Liver (tissue), 9 donors: ENCODE measurements around the gene DISC1. TPM values are rescaled to one million over a fixed set of nuclear protein-coding genes. Genes with fewer than 3 reads are reported as not detected.

Experiments
- DNase-seq: peaks from one replicate; pipeline ENCODE4 v3.0.0-alpha.2; 2017; ENCODE audit warnings: low spot score
- H3K27ac ChIP-seq, 2 donors: one replicate each; pipeline ENCODE4 v1.7.0; 2013; ENCODE audit warnings: inconsistent platforms in 2 of 2, low read length in 2 of 2, control low read depth in 1 of 2, low read depth in 1 of 2, mild to moderate bottlenecking in 1 of 2
- H3K27me3 ChIP-seq, 4 donors: one replicate each; pipeline versions ENCODE4 v1.6.1 to v1.7.0; 2013; ENCODE audit warnings: low read length in 3 of 4, inconsistent platforms in 1 of 4, mild to moderate bottlenecking in 1 of 4, moderate library complexity in 1 of 4; ENCODE audit not compliant: control insufficient read depth in 4 of 4, insufficient read depth in 4 of 4
- H3K36me3 ChIP-seq, 4 donors: one replicate each; pipeline versions ENCODE4 v1.6.1 to v1.7.0; 2013; ENCODE audit warnings: low read length in 3 of 4, mild to moderate bottlenecking in 3 of 4, low read depth in 1 of 4, moderate library complexity in 1 of 4; ENCODE audit not compliant: control insufficient read depth in 4 of 4, insufficient read depth in 3 of 4
- H3K4me1 ChIP-seq, 4 donors: one replicate each; pipeline versions ENCODE4 v1.6.1 to v1.7.0; 2013; ENCODE audit warnings: low read length in 3 of 4, mild to moderate bottlenecking in 3 of 4, moderate library complexity in 1 of 4; ENCODE audit not compliant: control insufficient read depth in 4 of 4, insufficient read depth in 4 of 4
- H3K4me3 ChIP-seq, 3 donors: one replicate each; pipeline versions ENCODE4 v1.6.1 to v1.7.0; 2013; ENCODE audit warnings: low read length in 3 of 3, control low read depth in 1 of 3, low read depth in 1 of 3, mild to moderate bottlenecking in 1 of 3
- H3K9ac ChIP-seq, 2 donors: one replicate each; pipeline ENCODE4 v1.7.0; 2013; ENCODE audit warnings: low read length in 2 of 2, mild to moderate bottlenecking in 2 of 2, moderate library complexity in 2 of 2, control low read depth in 1 of 2, low read depth in 1 of 2
- H3K9me3 ChIP-seq, 4 donors: one replicate each; pipeline versions ENCODE4 v1.6.1 to v1.7.0; 2013; ENCODE audit warnings: low read length in 3 of 4; ENCODE audit not compliant: control insufficient read depth in 4 of 4
- EGR1 ChIP-seq, 2 donors: IDR thresholded peaks; 2 replicates each; pipeline ENCODE4 v1.6.1; 2016 to 2018; ENCODE audit warnings: antibody characterized with exemption in 2 of 2, low read depth in 2 of 2
- FOXA1 ChIP-seq: IDR thresholded peaks from 2 replicates; pipeline ENCODE4 v1.6.1; 2016; ENCODE audit warnings: antibody characterized with exemption
- FOXA2 ChIP-seq: IDR thresholded peaks from 2 replicates; pipeline ENCODE4 v1.6.1; 2016; ENCODE audit warnings: antibody characterized with exemption
- GABPA ChIP-seq, 2 donors: IDR thresholded peaks in 1 of 2; conservative IDR thresholded peaks in 1 of 2; 2 replicates each; pipeline ENCODE4 v1.6.1; 2016; ENCODE audit warnings: antibody characterized with exemption in 2 of 2, mild to moderate bottlenecking in 1 of 2, moderate library complexity in 1 of 2
- HNF4A ChIP-seq, 2 donors: conservative IDR thresholded peaks; 2 replicates each; pipeline ENCODE4 v1.6.1; 2016; ENCODE audit warnings: antibody characterized with exemption in 2 of 2, mild to moderate bottlenecking in 2 of 2
- HNF4G ChIP-seq: IDR thresholded peaks from 2 replicates; pipeline ENCODE4 v1.6.1; 2016; ENCODE audit warnings: antibody characterized with exemption
- JUND ChIP-seq, 2 donors: IDR thresholded peaks; 2 replicates each; pipeline ENCODE4 v1.6.1; 2016; ENCODE audit warnings: antibody characterized with exemption in 2 of 2
- NR2F2 ChIP-seq: IDR thresholded peaks from 2 replicates; pipeline ENCODE4 v1.6.1; 2016; ENCODE audit warnings: antibody characterized with exemption
- RAD21 ChIP-seq, 2 donors: IDR thresholded peaks; 2 replicates each; pipeline ENCODE4 v1.6.1; 2016; ENCODE audit warnings: antibody characterized with exemption in 2 of 2, mild to moderate bottlenecking in 2 of 2
- RXRA ChIP-seq, 2 donors: IDR thresholded peaks; 2 replicates each; pipeline ENCODE4 v1.6.1; 2017 to 2018; ENCODE audit warnings: antibody characterized with exemption in 2 of 2, mild to moderate bottlenecking in 1 of 2
- SP1 ChIP-seq: IDR thresholded peaks from 2 replicates; pipeline ENCODE4 v1.6.1; 2018; ENCODE audit warnings: antibody characterized with exemption, mild to moderate bottlenecking
- TAF1 ChIP-seq: conservative IDR thresholded peaks from 2 replicates; pipeline ENCODE4 v1.6.1; 2016; ENCODE audit warnings: antibody characterized with exemption, mild to moderate bottlenecking
- YY1 ChIP-seq: IDR thresholded peaks from 2 replicates; pipeline ENCODE4 v1.6.1; 2016; ENCODE audit warnings: antibody characterized with exemption, mild to moderate bottlenecking
- WGBS: extraction: QIAGEN DNeasy Blood & Tissue Kit; methylation state at CpG from one replicate; pipeline ENCODE4 v1.1.7; 2013; 5-methylcytosine and 5-hydroxymethylcytosine counted together
- polyA plus RNA-seq, 2 donors: library from polyadenylated mRNA; stranded (reverse) in 1 of 2; unstranded in 1 of 2; fragments of 200-250 nt in 1 of 2; fragments of >200 nt in 1 of 2; fragmentation: Nextera tagmentation in 1 of 2; extraction: Ambion mirVana in 1 of 2; gene quantifications; one replicate each; pipeline versions ENCODE4 v1.2.1 to v1.2.3, GENCODE V29; 2013 to 2015
- total RNA-seq, 2 donors: library from RNA; depleted of rRNA; stranded (reverse); fragments of >200 nt; gene quantifications; one replicate each; pipeline ENCODE4 v1.2.3, GENCODE V29; 2014
- TF ChIP-seq, protein P1 (sequence below): IDR thresholded peaks from 2 replicates; pipeline ENCODE4 v1.6.1; 2016; ENCODE audit warnings: antibody characterized with exemption
- TF ChIP-seq, protein P2 (sequence below): IDR thresholded peaks from 2 replicates; pipeline ENCODE4 v1.6.1; 2016; ENCODE audit warnings: antibody characterized with exemption, mild to moderate bottlenecking
- TF ChIP-seq, protein P3 (sequence below): fragments of 150-350 bp; IDR thresholded peaks from 2 replicates; pipeline ENCODE4 v1.5.1; 2017; ENCODE audit warnings: improper control_type of control experiment, low read depth, low read length; ENCODE audit not compliant: missing input control
- TF ChIP-seq, protein P4 (sequence below): IDR thresholded peaks from 2 replicates; pipeline ENCODE4 v1.6.1; 2016; ENCODE audit warnings: antibody characterized with exemption
- TF ChIP-seq, protein P5 (sequence below): IDR thresholded peaks from 2 replicates; pipeline ENCODE4 v1.6.1; 2016; ENCODE audit warnings: antibody characterized with exemption
- donor health status: healthy.
- donor health status: healthy.
- donor health status: healthy.
- donor health status: healthy.
- donor health status: healthy.

Gene DISC1
- total and polyA plus RNA-seq, 4 donors, result 0.45 to 6.3 (median 2.3) TPM

DNA sequence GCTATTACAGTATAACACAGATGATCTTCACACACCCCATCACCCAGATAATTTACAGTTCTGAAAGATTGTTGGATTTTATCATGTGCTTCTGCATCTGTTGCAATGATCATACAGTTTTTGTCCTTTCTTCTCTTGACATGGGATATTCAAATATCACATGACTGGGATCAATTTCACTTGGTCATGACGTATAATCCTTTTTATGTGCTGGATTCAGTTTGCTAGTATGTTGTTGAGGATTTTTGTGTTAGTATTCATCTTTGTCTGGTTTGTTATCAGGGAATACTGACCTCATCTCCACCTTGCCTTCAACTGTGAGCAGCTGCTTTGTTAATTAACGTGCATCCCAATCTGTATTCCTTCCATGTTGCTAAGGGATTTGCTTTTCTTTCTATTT lies 44.7 kb upstream of the DISC1 start:
- Histone ChIP-seq H3K9me3 (no peaks in the 10 kb centered on the region), H3K27me3 (no peaks in the 10 kb centered on the region), H3K4me3 (no peak overlapping the region), H3K9ac (no peak overlapping the region), H3K36me3 (peaks cover 0 to 2% (median 0%) of the 10 kb centered on the region in 4 donors), H3K27ac (no peak overlapping the region), H3K4me1 (no peaks in the 10 kb centered on the region)
- TF ChIP-seq SP1 (no peak), NR2F2 (no peak), FOXA1 (no peak), EGR1 (IDR thresholded peaks at IDR 0.05; ENCODE audit: low read depth in 2 of 2) (no peak), FOXA2 (no peak), RXRA (IDR thresholded peaks at IDR 0.05) (no peak), HNF4A (conservative IDR thresholded peaks at IDR 0.05) (no peak), JUND (IDR thresholded peaks at IDR 0.05) (no peak), HNF4G (no peak), YY1 (no peak), GABPA (IDR thresholded peaks at IDR 0.05 in 1 of 2, conservative IDR thresholded peaks at IDR 0.05 in 1 of 2) (no peak), TAF1 (no peak)
- TF ChIP-seq, protein P1, sequence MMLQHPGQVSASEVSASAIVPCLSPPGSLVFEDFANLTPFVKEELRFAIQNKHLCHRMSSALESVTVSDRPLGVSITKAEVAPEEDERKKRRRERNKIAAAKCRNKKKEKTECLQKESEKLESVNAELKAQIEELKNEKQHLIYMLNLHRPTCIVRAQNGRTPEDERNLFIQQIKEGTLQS, result no peak
- TF ChIP-seq, protein P2, sequence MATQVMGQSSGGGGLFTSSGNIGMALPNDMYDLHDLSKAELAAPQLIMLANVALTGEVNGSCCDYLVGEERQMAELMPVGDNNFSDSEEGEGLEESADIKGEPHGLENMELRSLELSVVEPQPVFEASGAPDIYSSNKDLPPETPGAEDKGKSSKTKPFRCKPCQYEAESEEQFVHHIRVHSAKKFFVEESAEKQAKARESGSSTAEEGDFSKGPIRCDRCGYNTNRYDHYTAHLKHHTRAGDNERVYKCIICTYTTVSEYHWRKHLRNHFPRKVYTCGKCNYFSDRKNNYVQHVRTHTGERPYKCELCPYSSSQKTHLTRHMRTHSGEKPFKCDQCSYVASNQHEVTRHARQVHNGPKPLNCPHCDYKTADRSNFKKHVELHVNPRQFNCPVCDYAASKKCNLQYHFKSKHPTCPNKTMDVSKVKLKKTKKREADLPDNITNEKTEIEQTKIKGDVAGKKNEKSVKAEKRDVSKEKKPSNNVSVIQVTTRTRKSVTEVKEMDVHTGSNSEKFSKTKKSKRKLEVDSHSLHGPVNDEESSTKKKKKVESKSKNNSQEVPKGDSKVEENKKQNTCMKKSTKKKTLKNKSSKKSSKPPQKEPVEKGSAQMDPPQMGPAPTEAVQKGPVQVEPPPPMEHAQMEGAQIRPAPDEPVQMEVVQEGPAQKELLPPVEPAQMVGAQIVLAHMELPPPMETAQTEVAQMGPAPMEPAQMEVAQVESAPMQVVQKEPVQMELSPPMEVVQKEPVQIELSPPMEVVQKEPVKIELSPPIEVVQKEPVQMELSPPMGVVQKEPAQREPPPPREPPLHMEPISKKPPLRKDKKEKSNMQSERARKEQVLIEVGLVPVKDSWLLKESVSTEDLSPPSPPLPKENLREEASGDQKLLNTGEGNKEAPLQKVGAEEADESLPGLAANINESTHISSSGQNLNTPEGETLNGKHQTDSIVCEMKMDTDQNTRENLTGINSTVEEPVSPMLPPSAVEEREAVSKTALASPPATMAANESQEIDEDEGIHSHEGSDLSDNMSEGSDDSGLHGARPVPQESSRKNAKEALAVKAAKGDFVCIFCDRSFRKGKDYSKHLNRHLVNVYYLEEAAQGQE, result no peak
- TF ChIP-seq, protein P3, sequence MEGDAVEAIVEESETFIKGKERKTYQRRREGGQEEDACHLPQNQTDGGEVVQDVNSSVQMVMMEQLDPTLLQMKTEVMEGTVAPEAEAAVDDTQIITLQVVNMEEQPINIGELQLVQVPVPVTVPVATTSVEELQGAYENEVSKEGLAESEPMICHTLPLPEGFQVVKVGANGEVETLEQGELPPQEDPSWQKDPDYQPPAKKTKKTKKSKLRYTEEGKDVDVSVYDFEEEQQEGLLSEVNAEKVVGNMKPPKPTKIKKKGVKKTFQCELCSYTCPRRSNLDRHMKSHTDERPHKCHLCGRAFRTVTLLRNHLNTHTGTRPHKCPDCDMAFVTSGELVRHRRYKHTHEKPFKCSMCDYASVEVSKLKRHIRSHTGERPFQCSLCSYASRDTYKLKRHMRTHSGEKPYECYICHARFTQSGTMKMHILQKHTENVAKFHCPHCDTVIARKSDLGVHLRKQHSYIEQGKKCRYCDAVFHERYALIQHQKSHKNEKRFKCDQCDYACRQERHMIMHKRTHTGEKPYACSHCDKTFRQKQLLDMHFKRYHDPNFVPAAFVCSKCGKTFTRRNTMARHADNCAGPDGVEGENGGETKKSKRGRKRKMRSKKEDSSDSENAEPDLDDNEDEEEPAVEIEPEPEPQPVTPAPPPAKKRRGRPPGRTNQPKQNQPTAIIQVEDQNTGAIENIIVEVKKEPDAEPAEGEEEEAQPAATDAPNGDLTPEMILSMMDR, result no peak
- TF ChIP-seq, protein P4, sequence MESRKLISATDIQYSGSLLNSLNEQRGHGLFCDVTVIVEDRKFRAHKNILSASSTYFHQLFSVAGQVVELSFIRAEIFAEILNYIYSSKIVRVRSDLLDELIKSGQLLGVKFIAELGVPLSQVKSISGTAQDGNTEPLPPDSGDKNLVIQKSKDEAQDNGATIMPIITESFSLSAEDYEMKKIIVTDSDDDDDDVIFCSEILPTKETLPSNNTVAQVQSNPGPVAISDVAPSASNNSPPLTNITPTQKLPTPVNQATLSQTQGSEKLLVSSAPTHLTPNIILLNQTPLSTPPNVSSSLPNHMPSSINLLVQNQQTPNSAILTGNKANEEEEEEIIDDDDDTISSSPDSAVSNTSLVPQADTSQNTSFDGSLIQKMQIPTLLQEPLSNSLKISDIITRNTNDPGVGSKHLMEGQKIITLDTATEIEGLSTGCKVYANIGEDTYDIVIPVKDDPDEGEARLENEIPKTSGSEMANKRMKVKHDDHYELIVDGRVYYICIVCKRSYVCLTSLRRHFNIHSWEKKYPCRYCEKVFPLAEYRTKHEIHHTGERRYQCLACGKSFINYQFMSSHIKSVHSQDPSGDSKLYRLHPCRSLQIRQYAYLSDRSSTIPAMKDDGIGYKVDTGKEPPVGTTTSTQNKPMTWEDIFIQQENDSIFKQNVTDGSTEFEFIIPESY, result no peak
- 74% methylated on average over 2 of the region's 2 CpGs for WGBS
- DNase-seq, result no peak

DNA sequence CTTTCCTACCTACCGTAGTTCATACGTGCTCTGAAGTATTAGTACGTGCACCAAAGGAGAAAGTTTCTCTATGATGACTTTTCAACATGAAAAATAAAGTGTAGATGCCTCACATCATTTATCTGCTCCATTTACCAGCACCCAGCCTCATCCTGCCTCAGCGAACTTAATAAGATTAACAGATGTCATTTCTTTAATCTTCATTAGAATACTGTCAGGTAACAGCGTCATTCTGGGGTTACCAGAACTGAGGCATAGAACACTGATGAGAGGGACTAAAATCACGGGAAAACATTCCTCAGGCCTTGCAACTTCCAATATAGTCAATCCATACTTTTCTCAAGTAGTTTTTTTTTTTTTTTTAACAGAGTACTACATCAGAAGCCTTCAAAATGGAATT lies 43.2 kb upstream of the DISC1 start:
- Histone ChIP-seq H3K27me3 (no peaks in the 10 kb centered on the region), H3K9ac (no peak overlapping the region), H3K36me3 (no peaks in the 10 kb centered on the region), H3K4me3 (no peak overlapping the region), H3K4me1 (no peaks in the 10 kb centered on the region), H3K27ac (no peak overlapping the region), H3K9me3 (no peaks in the 10 kb centered on the region)
- 94% methylated on average over 6 of the region's 6 CpGs for WGBS
- no peak for TF ChIP-seq YY1
- TF ChIP-seq, protein P5, sequence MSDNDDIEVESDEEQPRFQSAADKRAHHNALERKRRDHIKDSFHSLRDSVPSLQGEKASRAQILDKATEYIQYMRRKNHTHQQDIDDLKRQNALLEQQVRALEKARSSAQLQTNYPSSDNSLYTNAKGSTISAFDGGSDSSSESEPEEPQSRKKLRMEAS, result no peak
- TF ChIP-seq RAD21 (IDR thresholded peaks at IDR 0.05), result no peak
- TF ChIP-seq, protein P1, result no peak
- DNase-seq, result no peak
